ENCODE data around the gene KRT32. TPM values are rescaled to one million over a fixed set of nuclear protein-coding genes. Genes with fewer than 3 reads are reported as not detected.

KRT32 gene
- total RNA-seq, 1 experiment from 2014 or later, result not detected

- DNase-seq, result no peak
- POLR2A ChIA-PET, result no interaction called here
- Mint-ChIP-seq H3K4me1 (ENCODE audit: low read depth, unreplicated experiment) (peaks cover 6% of the 10 kb centered on the region), H3K9me3 (ENCODE audit: unreplicated experiment) (peaks cover 25% of the 10 kb centered on the region), H3K4me3 (ENCODE audit: unreplicated experiment) (no peak overlapping the region), H3K27ac (ENCODE audit: unreplicated experiment) (no peak overlapping the region), H3K36me3 (ENCODE audit: insufficient read depth, unreplicated experiment) (no peaks in the 10 kb centered on the region), H3K27me3 (ENCODE audit: insufficient read depth, unreplicated experiment) (no peaks in the 10 kb centered on the region)
- CTCF ChIA-PET, result no interaction called here
- no peak for TF ChIP-seq CTCF (IDR thresholded peaks at IDR 0.05; ENCODE audit: insufficient read depth in 1 of 2, low read depth in 1 of 2, low read length in 1 of 2, severe bottlenecking in 1 of 2, unreplicated experiment in 1 of 2)
- no TSS peak for BruUV-seq (replicated peaks)
- Histone ChIP-seq H3K36me3 (ENCODE audit: control insufficient read depth, insufficient read depth, low read length) (no peaks in the 10 kb centered on the region), H3K4me3 (ENCODE audit: low read depth, low read length) (no peak overlapping the region), H3K4me1 (no peaks in the 10 kb centered on the region), H3K9me3 (peaks cover 8% of the 10 kb centered on the region; the same call in 1 of the 2 replicates), H3K27me3 (replicated peaks; ENCODE audit: control insufficient read depth, insufficient read depth, low read length) (no peaks in the 10 kb centered on the region)
- intact Hi-C loops (cut with micrococcal nuclease; ENCODE audit: unreplicated experiment), result no loop called here
Measured at GRCh38 chr17:41451154-41451728, 15.9 kb downstream of the KRT32 start.

- CTCF ChIA-PET, result no interaction called here
- no peak overlapping the region for H3K27ac Mint-ChIP-seq (ENCODE audit: unreplicated experiment)
- peaks cover 25% of the 10 kb centered on the region for H3K9me3 Mint-ChIP-seq (ENCODE audit: unreplicated experiment)
- TF ChIP-seq CTCF (IDR thresholded peaks at IDR 0.05; ENCODE audit: insufficient read depth in 1 of 2, low read depth in 1 of 2, low read length in 1 of 2, severe bottlenecking in 1 of 2, unreplicated experiment in 1 of 2), result no peak
- DNase-seq, result no peak
- H3K4me3 Mint-ChIP-seq (ENCODE audit: unreplicated experiment), result no peak overlapping the region
- Histone ChIP-seq H3K4me3 (ENCODE audit: low read depth, low read length) (no peak overlapping the region), H3K4me1 (no peaks in the 10 kb centered on the region), H3K27me3 (replicated peaks; ENCODE audit: control insufficient read depth, insufficient read depth, low read length) (no peaks in the 10 kb centered on the region), H3K9me3 (peaks cover 8% of the 10 kb centered on the region), H3K36me3 (ENCODE audit: control insufficient read depth, insufficient read depth, low read length) (no peaks in the 10 kb centered on the region)
- no peaks in the 10 kb centered on the region for H3K36me3 Mint-ChIP-seq (ENCODE audit: insufficient read depth, unreplicated experiment)
- peaks cover 6% of the 10 kb centered on the region for H3K4me1 Mint-ChIP-seq (ENCODE audit: low read depth, unreplicated experiment)
- intact Hi-C loops (cut with micrococcal nuclease; ENCODE audit: unreplicated experiment), result no loop called here
- POLR2A ChIA-PET, result no interaction called here
- H3K27me3 Mint-ChIP-seq (ENCODE audit: insufficient read depth, unreplicated experiment), result no peaks in the 10 kb centered on the region
- no TSS peak for BruUV-seq (replicated peaks)
Measured at GRCh38 chr17:41449008-41449407, 18.2 kb downstream of the KRT32 start.

GRCh38 chr17:41448506-41448905 lies 18.7 kb downstream of the KRT32 start:
- Mint-ChIP-seq H3K9me3 (ENCODE audit: unreplicated experiment) (peaks cover 25% of the 10 kb centered on the region), H3K27ac (ENCODE audit: unreplicated experiment) (no peak overlapping the region), H3K27me3 (ENCODE audit: insufficient read depth, unreplicated experiment) (no peaks in the 10 kb centered on the region), H3K4me3 (ENCODE audit: unreplicated experiment) (no peak overlapping the region), H3K4me1 (ENCODE audit: low read depth, unreplicated experiment) (peaks cover 6% of the 10 kb centered on the region), H3K36me3 (ENCODE audit: insufficient read depth, unreplicated experiment) (no peaks in the 10 kb centered on the region)
- intact Hi-C loops (cut with micrococcal nuclease; ENCODE audit: unreplicated experiment), result no loop called here
- Histone ChIP-seq H3K36me3 (ENCODE audit: control insufficient read depth, insufficient read depth, low read length) (no peaks in the 10 kb centered on the region), H3K4me1 (no peaks in the 10 kb centered on the region), H3K4me3 (ENCODE audit: low read depth, low read length) (no peak overlapping the region), H3K27me3 (replicated peaks; ENCODE audit: control insufficient read depth, insufficient read depth, low read length) (no peaks in the 10 kb centered on the region), H3K9me3 (peaks cover 8% of the 10 kb centered on the region)
- TF ChIP-seq CTCF (IDR thresholded peaks at IDR 0.05; ENCODE audit: insufficient read depth in 1 of 2, low read depth in 1 of 2, low read length in 1 of 2, severe bottlenecking in 1 of 2, unreplicated experiment in 1 of 2), result no peak
- no TSS peak for BruUV-seq (replicated peaks)
- DNase-seq, result no peak
- POLR2A ChIA-PET, result no interaction called here
- CTCF ChIA-PET, result no interaction called here

Data from Caco-2 (cell line).